K562 (cell line): ENCODE measurements around the gene MCU.

Experiments used
- FOXJ3 ChIP-seq: sonication (generic); formaldehyde crosslinking; IDR thresholded peaks from 2 replicates; pipeline ENCODE4 v1.4.0; 2020; ENCODE audit warnings: mild to moderate bottlenecking, missing genetic modification reagents
- MAFG ChIP-seq: fragments of 450-650 bp; conservative IDR thresholded peaks from 2 replicates; pipeline ENCODE4 v1.6.1; 2016; ENCODE audit warnings: missing genetic modification characterization, missing compliant biosample characterization
- MYBL2 ChIP-seq, 2 experiments: fragments of 450-650 bp in 1 of 2; sonication (generic) in 1 of 2; formaldehyde crosslinking in 1 of 2; IDR thresholded peaks; 2 replicates each; pipeline versions ENCODE4 v1.6.1 to v1.8.1; 2017 to 2022; ENCODE audit warnings: borderline replicate concordance in 1 of 2, inconsistent platforms in 1 of 2, low read depth in 1 of 2, mild to moderate bottlenecking in 1 of 2, missing genetic modification reagents in 1 of 2, moderate library complexity in 1 of 2
- POLR3G ChIP-seq: IDR thresholded peaks from 2 replicates; pipeline ENCODE4 v1.6.1; 2011; ENCODE audit not compliant: insufficient read length, insufficient replicate concordance; ENCODE audit errors: extremely low read depth
- SFPQ ChIP-seq: fragments of 200-400 bp; formaldehyde crosslinking; IDR thresholded peaks from 2 replicates; pipeline ENCODE4 v1.6.1; 2017; ENCODE audit warnings: mild to moderate bottlenecking, low read depth, low read length, moderate library complexity
- SIRT6 ChIP-seq: IDR thresholded peaks from one replicate; pipeline ENCODE4 v1.6.1; 2012; ENCODE audit warnings: low read depth, mild to moderate bottlenecking, control low read depth, inconsistent platforms, low read length, moderate library complexity
- SNAPC5 ChIP-seq: fragments of 250-450 bp; sonication (Bioruptor Pico); IDR thresholded peaks from 2 replicates; pipeline ENCODE4 v1.8.0; 2021; ENCODE audit warnings: moderate library complexity, mild to moderate bottlenecking, inconsistent platforms
- ZFX ChIP-seq: sonication (generic); formaldehyde crosslinking; IDR thresholded peaks from 2 replicates; pipeline ENCODE4 v1.8.0; 2022; ENCODE audit warnings: mild to moderate bottlenecking, missing genetic modification reagents, moderate library complexity
- ZNF143 ChIP-seq: sonication (generic); formaldehyde crosslinking; IDR thresholded peaks from 2 replicates; pipeline ENCODE4 v1.9.0; 2022; ENCODE audit warnings: mild to moderate bottlenecking, missing genetic modification reagents
- ZNF431 ChIP-seq: sonication (generic); formaldehyde crosslinking; IDR thresholded peaks from 2 replicates; pipeline ENCODE4 v1.8.0; 2022; ENCODE audit warnings: mild to moderate bottlenecking, missing genetic modification reagents
- ZNF764 ChIP-seq: fragments of 250-450 bp; sonication (Bioruptor Pico); IDR thresholded peaks from 2 replicates; pipeline ENCODE4 v1.4.0; 2020; ENCODE audit warnings: low read depth, mild to moderate bottlenecking, moderate library complexity
- ZNF79 ChIP-seq: fragments of 250-450 bp; sonication (Bioruptor Pico); IDR thresholded peaks from 2 replicates; pipeline ENCODE4 v1.4.0; 2020; ENCODE audit warnings: low read depth, mild to moderate bottlenecking, moderate library complexity

GRCh38 chr10:72812415-72812752, 120.4 kb downstream of the MCU start:
- TF ChIP-seq FOXJ3 (CRISPR knock-in tag) = no peak
- TF ChIP-seq SNAPC5 (CRISPR knock-in tag) = no peak
- TF ChIP-seq ZNF143 (CRISPR knock-in tag) = no peak
- TF ChIP-seq MAFG (tag) = no peak
- no peak for TF ChIP-seq SIRT6
- no peak for TF ChIP-seq MYBL2 (IDR thresholded peaks at IDR 0.05; ENCODE audit: low read depth)
- TF ChIP-seq MYBL2 (CRISPR knock-in tag; IDR thresholded peaks at IDR 0.05; ENCODE audit: borderline replicate concordance) = no peak
- TF ChIP-seq ZNF79 (CRISPR knock-in tag) = no peak
- TF ChIP-seq ZNF764 (CRISPR knock-in tag) = no peak
- no peak for TF ChIP-seq ZNF431 (CRISPR knock-in tag)
- TF ChIP-seq SFPQ = no peak
- no peak for TF ChIP-seq POLR3G
- TF ChIP-seq ZFX (CRISPR knock-in tag) = no peak
